K562 (cell line): Measurements from ENCODE around the gene LLGL1. TPM values are rescaled to one million over a fixed set of nuclear protein-coding genes. Genes with fewer than 3 reads are reported as not detected.

ENCODE experiments used
- ARID3B ChIP-seq: fragments of 250-450 bp; sonication (Bioruptor Pico); IDR thresholded peaks from 2 replicates; pipeline ENCODE4 v1.4.0; 2020; ENCODE audit warnings: borderline replicate concordance
- ASH1L ChIP-seq: fragments of 450-650 bp; IDR thresholded peaks from 2 replicates; pipeline ENCODE4 v1.6.1; 2018; ENCODE audit warnings: borderline replicate concordance, mild to moderate bottlenecking, low read depth; ENCODE audit not compliant: partially characterized antibody
- CBX8 ChIP-seq: fragments of 200-600 bp; sonication (generic); IDR thresholded peaks from 2 replicates; pipeline ENCODE4 v1.6.1; 2012; ENCODE audit warnings: borderline replicate concordance, mixed run types, low read depth, mild to moderate bottlenecking, moderate library complexity, mixed read lengths, low read length, control low read depth, inconsistent platforms; ENCODE audit not compliant: poor library complexity, severe bottlenecking; ENCODE audit errors: extremely low read depth
- DNMT1 ChIP-seq: fragments of 450-650 bp; IDR thresholded peaks from 2 replicates; pipeline ENCODE4 v1.6.1; 2016; ENCODE audit warnings: antibody characterized with exemption, mild to moderate bottlenecking
- ESRRA ChIP-seq: fragments of 450-650 bp; IDR thresholded peaks from 2 replicates; pipeline ENCODE4 v1.6.1; 2014; ENCODE audit warnings: low read depth, mild to moderate bottlenecking, moderate library complexity, borderline replicate concordance
- FOXK1 ChIP-seq: sonication (generic); formaldehyde crosslinking; IDR thresholded peaks from 2 replicates; pipeline ENCODE4 v1.8.0; 2022; ENCODE audit warnings: missing genetic modification reagents, mild to moderate bottlenecking, borderline replicate concordance
- HIVEP1 ChIP-seq: fragments of 250-450 bp; sonication (Bioruptor Pico); IDR thresholded peaks from 2 replicates; pipeline ENCODE4 v1.4.0; 2020; ENCODE audit warnings: mild to moderate bottlenecking
- HOMEZ ChIP-seq: fragments of 250-450 bp; sonication (Bioruptor Pico); IDR thresholded peaks from 2 replicates; pipeline ENCODE4 v1.4.0; 2020; ENCODE audit warnings: mild to moderate bottlenecking, moderate library complexity
- KLF1 ChIP-seq: fragments of 450-650 bp; IDR thresholded peaks from 2 replicates; pipeline ENCODE4 v1.6.1; 2016; ENCODE audit warnings: missing genetic modification characterization, missing compliant biosample characterization
- LCOR ChIP-seq: sonication (generic); formaldehyde crosslinking; IDR thresholded peaks from 2 replicates; pipeline ENCODE4 v1.8.0; 2022; ENCODE audit warnings: mild to moderate bottlenecking, missing genetic modification reagents
- MEF2D ChIP-seq: conservative IDR thresholded peaks from 2 replicates; pipeline ENCODE4 v1.6.1; 2016; ENCODE audit warnings: low read depth, missing genetic modification characterization, missing compliant biosample characterization
- NFXL1 ChIP-seq: fragments of 450-650 bp; formaldehyde crosslinking; IDR thresholded peaks from 2 replicates; pipeline ENCODE4 v1.4.0; 2021; ENCODE audit warnings: mild to moderate bottlenecking
- NR2C1 ChIP-seq, 2 experiments: fragments of 450-650 bp; IDR thresholded peaks; 2 replicates each; pipeline ENCODE4 v1.6.1; 2017; ENCODE audit warnings: mild to moderate bottlenecking in 2 of 2, antibody characterized with exemption in 1 of 2, inconsistent platforms in 1 of 2, missing compliant biosample characterization in 1 of 2, missing genetic modification characterization in 1 of 2
- RBM22 ChIP-seq: fragments of 200-400 bp; formaldehyde crosslinking; IDR thresholded peaks from 2 replicates; pipeline ENCODE4 v1.6.1; 2018; ENCODE audit warnings: low read length, low read depth; ENCODE audit not compliant: poor library complexity, severe bottlenecking
- SMARCC2 ChIP-seq: fragments of 450-650 bp; IDR thresholded peaks from 2 replicates; pipeline ENCODE4 v1.6.1; 2017; ENCODE audit warnings: antibody characterized with exemption, moderate library complexity, mild to moderate bottlenecking, low read depth
- SRF ChIP-seq, 2 experiments: fragments of 250-450, 450-650 bp in 1 of 2; sonication (Bioruptor Pico) in 1 of 2; sonication (generic) in 1 of 2; formaldehyde crosslinking; IDR thresholded peaks; 2 replicates each; pipeline versions ENCODE4 v1.5.0 to v1.5.1; 2020 to 2022; ENCODE audit warnings: mild to moderate bottlenecking in 1 of 2, missing genetic modification reagents in 1 of 2
- SRSF3 ChIP-seq: fragments of 200-400 bp; formaldehyde crosslinking; IDR thresholded peaks from 2 replicates; pipeline ENCODE4 v1.6.1; 2016; ENCODE audit warnings: mild to moderate bottlenecking, low read length, moderate library complexity; ENCODE audit not compliant: insufficient read depth
- THRAP3 ChIP-seq: fragments of 450-650 bp; IDR thresholded peaks from 2 replicates; pipeline ENCODE4 v1.6.1; 2016; ENCODE audit warnings: mild to moderate bottlenecking, inconsistent platforms, borderline replicate concordance
- ZNF263 ChIP-seq: sonication (generic); formaldehyde crosslinking; IDR thresholded peaks from 2 replicates; pipeline ENCODE4 v1.8.0; 2022; ENCODE audit warnings: mild to moderate bottlenecking, missing genetic modification reagents, borderline replicate concordance
- ZNF436 ChIP-seq: fragments of 250-450, 450-650 bp; sonication (Bioruptor Pico); formaldehyde crosslinking; IDR thresholded peaks from 2 replicates; pipeline ENCODE4 v1.7.0; 2020; ENCODE audit warnings: mild to moderate bottlenecking
- polyA plus RNA-seq, 8 experiments: library from polyadenylated mRNA; depleted of rRNA in 4 of 8; stranded (reverse) in 5 of 8; unstranded in 3 of 8; fragments of >200 nt; fragmentation: Nextera tagmentation in 2 of 8; fragmentation: Illumina TruSeq in 1 of 8; extraction: Ambion mirVana in 2 of 8; extraction: Trizol in 1 of 8; gene quantifications; 2 replicates each; pipeline versions ENCODE4 v1.2.1 to v1.2.3, GENCODE V29; 2011 to 2014; ENCODE audit warnings: inconsistent platforms in 1 of 8, missing spikeins in 1 of 8
- total RNA-seq, 7 experiments: library from RNA; depleted of rRNA in 6 of 7; stranded (reverse); fragments of >200 nt in 6 of 7; fragmentation: Illumina TruSeq in 2 of 7; extraction: Trizol in 2 of 7; gene quantifications; 2 replicates each; pipeline versions ENCODE4 v1.2.1 to v1.2.3, GENCODE V29; 2011 to 2021; ENCODE audit warnings: low replicate concordance in 1 of 7
- TF ChIP-seq, protein P1 (sequence below), 3 experiments: IDR thresholded peaks in 2 of 3; conservative IDR thresholded peaks in 1 of 3; 2 replicates each; pipeline ENCODE4 v1.5.1; 2011 to 2012; ENCODE audit warnings: low read length in 3 of 3, mild to moderate bottlenecking in 3 of 3, control low read depth in 2 of 3, improper control_type of control experiment in 1 of 3, inconsistent platforms in 1 of 3, low read depth in 1 of 3, mixed read lengths in 1 of 3, moderate library complexity in 1 of 3; ENCODE audit not compliant: insufficient read depth in 2 of 3

The LLGL1 gene
- total and polyA plus RNA-seq, 9 of the 15 experiments (the other 6 are each of a cell fraction or from before 2014, with no cell fraction given): 0.11 to 12.9 (median 5.3) TPM; not detected in 1

DNA sequence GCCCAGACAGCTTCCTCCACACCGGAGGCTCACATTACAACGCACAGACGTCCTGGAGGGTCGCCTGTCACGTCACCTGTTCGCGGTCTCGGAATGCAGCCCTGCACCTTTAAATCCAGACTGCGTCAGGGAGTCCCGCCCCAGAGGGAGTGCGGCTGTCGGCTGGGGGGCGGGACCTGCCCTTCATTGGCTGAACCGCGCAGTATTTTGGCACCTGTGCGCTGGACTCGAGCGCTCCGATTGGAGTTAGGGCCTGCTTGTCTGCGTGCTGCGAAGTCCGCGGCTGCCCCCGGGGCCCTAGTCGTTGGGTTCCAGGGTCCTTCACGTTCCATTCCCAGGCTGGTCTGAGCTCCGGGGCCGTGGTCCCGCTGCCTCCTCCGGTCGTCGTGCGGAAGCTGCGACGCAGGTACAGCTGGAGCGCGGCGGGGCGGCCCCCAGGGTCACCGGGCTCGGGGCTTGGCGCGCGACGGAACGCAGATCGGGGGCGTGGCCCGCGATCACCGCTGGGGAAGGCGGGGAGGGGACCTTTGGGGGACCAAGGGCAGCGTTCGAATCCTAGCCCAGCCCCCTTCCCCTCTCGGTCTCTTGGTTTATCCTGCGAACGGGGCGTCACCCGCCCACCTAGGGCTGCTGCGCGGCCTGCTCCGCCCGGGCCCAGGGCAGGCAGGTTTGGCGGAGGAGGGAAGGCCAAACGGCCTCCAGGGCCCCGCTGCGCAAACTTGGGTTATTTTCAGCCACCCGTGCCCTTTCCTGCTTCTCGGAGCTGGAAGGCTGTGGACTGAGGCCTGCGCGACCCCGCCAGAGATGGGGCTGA, 35.1 kb downstream of the LLGL1 start, which contains the start of gene MIEF2 (continued):
- no peak for TF ChIP-seq FOXK1 (CRISPR knock-in tag)
- no peak; the same call in 1 of the 2 replicates for TF ChIP-seq ZNF263 (CRISPR knock-in tag)
- TF ChIP-seq MEF2D: no peak
- no peak for TF ChIP-seq DNMT1
- TF ChIP-seq NFXL1 (CRISPR knock-in tag): no peak
- TF ChIP-seq ARID3B (CRISPR knock-in tag): no peak
- no peak for TF ChIP-seq CBX8
- no peak for TF ChIP-seq SRSF3
- no peak for TF ChIP-seq ZNF436
- TF ChIP-seq, protein P1, sequence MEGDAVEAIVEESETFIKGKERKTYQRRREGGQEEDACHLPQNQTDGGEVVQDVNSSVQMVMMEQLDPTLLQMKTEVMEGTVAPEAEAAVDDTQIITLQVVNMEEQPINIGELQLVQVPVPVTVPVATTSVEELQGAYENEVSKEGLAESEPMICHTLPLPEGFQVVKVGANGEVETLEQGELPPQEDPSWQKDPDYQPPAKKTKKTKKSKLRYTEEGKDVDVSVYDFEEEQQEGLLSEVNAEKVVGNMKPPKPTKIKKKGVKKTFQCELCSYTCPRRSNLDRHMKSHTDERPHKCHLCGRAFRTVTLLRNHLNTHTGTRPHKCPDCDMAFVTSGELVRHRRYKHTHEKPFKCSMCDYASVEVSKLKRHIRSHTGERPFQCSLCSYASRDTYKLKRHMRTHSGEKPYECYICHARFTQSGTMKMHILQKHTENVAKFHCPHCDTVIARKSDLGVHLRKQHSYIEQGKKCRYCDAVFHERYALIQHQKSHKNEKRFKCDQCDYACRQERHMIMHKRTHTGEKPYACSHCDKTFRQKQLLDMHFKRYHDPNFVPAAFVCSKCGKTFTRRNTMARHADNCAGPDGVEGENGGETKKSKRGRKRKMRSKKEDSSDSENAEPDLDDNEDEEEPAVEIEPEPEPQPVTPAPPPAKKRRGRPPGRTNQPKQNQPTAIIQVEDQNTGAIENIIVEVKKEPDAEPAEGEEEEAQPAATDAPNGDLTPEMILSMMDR (IDR thresholded peaks at IDR 0.05 in 2 of 3, conservative IDR thresholded peaks at IDR 0.05 in 1 of 3; ENCODE audit: insufficient read depth in 2 of 3, low read depth in 1 of 3, low read length in 3 of 3): no peak
- TF ChIP-seq THRAP3: no peak
- peak; percentile 52 for TF ChIP-seq ASH1L
- no peak for TF ChIP-seq LCOR (CRISPR knock-in tag)
- TF ChIP-seq SRF (CRISPR knock-in tag; IDR thresholded peaks at IDR 0.05): no peak
- TF ChIP-seq RBM22: no peak
- TF ChIP-seq ESRRA: no peak
- no peak for TF ChIP-seq HIVEP1 (CRISPR knock-in tag)
- TF ChIP-seq SMARCC2: no peak
- no peak for TF ChIP-seq HOMEZ (CRISPR knock-in tag)
- no peak for TF ChIP-seq KLF1 (tag)
- TF ChIP-seq NR2C1 (IDR thresholded peaks at IDR 0.05): no peak
- no peak for TF ChIP-seq NR2C1 (tag; IDR thresholded peaks at IDR 0.05)
